Astrocyte (in vitro differentiated cells and primary cell): Measurements from ENCODE around the gene TRAF7.

Source experiments
- EZH2 ChIP-seq: IDR thresholded peaks from 2 replicates; pipeline ENCODE4 v1.6.1; 2012; ENCODE audit warnings: mild to moderate bottlenecking, low read length, inconsistent platforms; ENCODE audit not compliant: insufficient read depth
- TF ChIP-seq, protein P1 (sequence below): IDR thresholded peaks from 2 replicates; pipeline ENCODE4 v1.5.1; 2011; ENCODE audit warnings: low read depth, mild to moderate bottlenecking, inconsistent platforms, low read length, moderate library complexity; ENCODE audit not compliant: insufficient read depth

DNA sequence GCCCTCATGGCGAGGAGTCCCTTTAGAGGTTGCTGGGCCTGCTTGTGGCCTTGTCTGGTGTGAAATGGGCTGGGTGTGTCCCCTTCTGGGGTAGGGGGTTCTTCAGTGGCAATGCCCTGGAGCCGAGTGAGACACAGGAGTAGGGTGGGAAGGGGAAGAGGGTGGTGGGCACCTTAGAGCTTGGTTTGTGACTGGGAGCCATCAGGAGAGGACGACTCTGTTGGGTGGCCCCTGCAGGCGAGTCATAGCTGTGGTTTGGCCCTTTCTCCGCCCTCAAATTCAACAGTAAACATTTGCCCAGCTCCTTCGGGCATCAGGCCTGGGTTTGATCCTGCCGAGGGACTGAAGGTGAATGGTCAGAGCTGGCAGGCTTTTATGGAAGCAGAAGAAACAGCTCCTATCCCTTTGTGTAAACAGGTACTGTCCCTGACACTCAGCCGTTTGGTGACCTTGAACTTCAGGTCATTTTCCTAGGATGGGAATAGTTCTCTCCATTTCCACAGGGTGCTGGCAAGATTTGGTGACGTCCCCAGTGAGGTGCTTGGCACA lies 70.7 kb downstream of the TRAF7 start:
- TF ChIP-seq, protein P1, sequence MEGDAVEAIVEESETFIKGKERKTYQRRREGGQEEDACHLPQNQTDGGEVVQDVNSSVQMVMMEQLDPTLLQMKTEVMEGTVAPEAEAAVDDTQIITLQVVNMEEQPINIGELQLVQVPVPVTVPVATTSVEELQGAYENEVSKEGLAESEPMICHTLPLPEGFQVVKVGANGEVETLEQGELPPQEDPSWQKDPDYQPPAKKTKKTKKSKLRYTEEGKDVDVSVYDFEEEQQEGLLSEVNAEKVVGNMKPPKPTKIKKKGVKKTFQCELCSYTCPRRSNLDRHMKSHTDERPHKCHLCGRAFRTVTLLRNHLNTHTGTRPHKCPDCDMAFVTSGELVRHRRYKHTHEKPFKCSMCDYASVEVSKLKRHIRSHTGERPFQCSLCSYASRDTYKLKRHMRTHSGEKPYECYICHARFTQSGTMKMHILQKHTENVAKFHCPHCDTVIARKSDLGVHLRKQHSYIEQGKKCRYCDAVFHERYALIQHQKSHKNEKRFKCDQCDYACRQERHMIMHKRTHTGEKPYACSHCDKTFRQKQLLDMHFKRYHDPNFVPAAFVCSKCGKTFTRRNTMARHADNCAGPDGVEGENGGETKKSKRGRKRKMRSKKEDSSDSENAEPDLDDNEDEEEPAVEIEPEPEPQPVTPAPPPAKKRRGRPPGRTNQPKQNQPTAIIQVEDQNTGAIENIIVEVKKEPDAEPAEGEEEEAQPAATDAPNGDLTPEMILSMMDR: no peak
- TF ChIP-seq EZH2: no peak
